K562 (cell line): ENCODE results near the gene CAAP1. TPM values are rescaled to one million over a fixed set of nuclear protein-coding genes. Genes with fewer than 3 reads are reported as not detected.

Experiments
- ATAC-seq: fragments of 200-7000 bp; cut with Tn5 transposase; 3 replicates; pipeline ENCODE4 v1.9.1; 2020; ENCODE audit warnings: moderate library complexity
- BruUV-seq: library from RNA; stranded (reverse); fragments of 400-500 nt; replicated peaks from 2 replicates; lab custom pipeline; 2021; lab: Mats Ljungman, UMichigan
- CTCF ChIA-PET: fragments of 300-600 bp; formaldehyde crosslinking; extraction: SDS; loops from one replicate; lab custom pipeline; 2021; ENCODE audit warnings: low intra/inter-chr PET ratio; lab: Yijun Ruan, JAX
- POLR2A ChIA-PET: fragments of 300-600, 350-650 bp; sonication (Branson Sonifier 250); formaldehyde crosslinking; extraction: SDS; loops from one replicate; lab custom pipeline; 2021; ENCODE audit warnings: antibody characterized with exemption, inconsistent platforms; lab: Yijun Ruan, JAX
- DNase-seq, 4 experiments: peaks; one replicate each; pipeline versions ENCODE4 v3.0.0 to v3.0.0-alpha.2; 2011 to 2018; ENCODE audit warnings: low spot score in 3 of 4, mixed read lengths in 3 of 4; ENCODE audit errors: extremely low read depth in 1 of 4
- FAIRE-seq: peaks from 2 replicates; lab custom pipeline; 2011; peaks lifted over from hg19 to GRCh38; lab: Jason Lieb, UNC
- H2AFZ ChIP-seq: 2 replicates; pipeline ENCODE4 v1.6.0; 2011; ENCODE audit warnings: low read depth, low read length, control low read depth, inconsistent platforms
- H3K27ac ChIP-seq: fragments of 200-600 bp; 3 replicates; pipeline ENCODE4 v1.8.0; 2011; ENCODE audit warnings: low read depth, mild to moderate bottlenecking, control low read depth, inconsistent platforms, low read length, moderate library complexity, mixed read lengths; ENCODE audit errors: extremely low read depth
- H3K27me3 ChIP-seq, 2 experiments: fragments of 300-600 bp in 1 of 2; 2 replicates in 1 of 2; 3 replicates in 1 of 2; pipeline versions ENCODE4 v1.6.0 to v1.8.0; 2011; ENCODE audit warnings: inconsistent platforms in 2 of 2, low read length in 2 of 2, mild to moderate bottlenecking in 1 of 2, mixed read lengths in 1 of 2, moderate library complexity in 1 of 2; ENCODE audit not compliant: control insufficient read depth in 2 of 2, insufficient read depth in 2 of 2
- H3K36me3 ChIP-seq: fragments of 300-600 bp; 3 replicates; pipeline ENCODE4 v1.8.0; 2011; ENCODE audit warnings: mild to moderate bottlenecking, low read length, inconsistent platforms; ENCODE audit not compliant: control insufficient read depth, insufficient read depth
- H3K4me1 ChIP-seq, 2 experiments: fragments of 200-600 bp in 1 of 2; replicated peaks in 1 of 2; 2 replicates in 1 of 2; 3 replicates in 1 of 2; pipeline versions ENCODE4 v1.5.1 to v1.8.0; 2011; ENCODE audit warnings: inconsistent platforms in 2 of 2, low read length in 2 of 2, mild to moderate bottlenecking in 1 of 2, mixed read lengths in 1 of 2, moderate library complexity in 1 of 2; ENCODE audit not compliant: control insufficient read depth in 2 of 2, insufficient read depth in 2 of 2
- H3K4me2 ChIP-seq: 2 replicates; pipeline ENCODE4 v1.6.1; 2011; ENCODE audit warnings: low read length, control low read depth, inconsistent platforms, mixed read lengths; ENCODE audit not compliant: insufficient read depth
- H3K4me3 ChIP-seq: fragments of 200-600 bp; sonication (generic), shearing (Covaris generic); 2 replicates; pipeline ENCODE4 v1.5.1; 2016; ENCODE audit warnings: control low read depth, inconsistent platforms
- H3K79me2 ChIP-seq: fragments of 200-600 bp; 3 replicates; pipeline ENCODE4 v1.8.0; 2011; ENCODE audit warnings: low read length, inconsistent platforms; ENCODE audit not compliant: control insufficient read depth, insufficient read depth
- H3K9ac ChIP-seq, 2 experiments: 2 replicates each; pipeline versions ENCODE4 v1.6.0 to v1.6.1; 2011; ENCODE audit warnings: low read depth in 2 of 2, low read length in 2 of 2, control low read depth in 1 of 2, inconsistent platforms in 1 of 2, mild to moderate bottlenecking in 1 of 2, mixed read lengths in 1 of 2; ENCODE audit not compliant: insufficient read depth in 1 of 2
- H3K9me1 ChIP-seq: one replicate; pipeline ENCODE4 v1.6.0; 2011; ENCODE audit warnings: inconsistent platforms, mild to moderate bottlenecking, low read length, moderate library complexity; ENCODE audit not compliant: control insufficient read depth, insufficient read depth
- H3K9me3 ChIP-seq: replicated peaks from 2 replicates; pipeline ENCODE4 v1.5.1; 2011; ENCODE audit warnings: low read depth, low read length, inconsistent platforms; ENCODE audit not compliant: control insufficient read depth, insufficient read depth
- H4K20me1 ChIP-seq: replicated peaks from 2 replicates; pipeline ENCODE4 v1.6.1; 2011; ENCODE audit warnings: low read length, inconsistent platforms, mixed read lengths; ENCODE audit not compliant: control insufficient read depth, insufficient read depth
- CBFA2T2 ChIP-seq: fragments of 450-650 bp; conservative IDR thresholded peaks from 2 replicates; pipeline ENCODE4 v1.6.1; 2017; ENCODE audit warnings: mild to moderate bottlenecking
- NFIC ChIP-seq: fragments of 450-650 bp; IDR thresholded peaks from 2 replicates; pipeline ENCODE4 v1.6.1; 2017; ENCODE audit warnings: mild to moderate bottlenecking, inconsistent platforms
- NFRKB ChIP-seq: fragments of 450-650 bp; IDR thresholded peaks from 2 replicates; pipeline ENCODE4 v1.6.1; 2016; ENCODE audit warnings: low read depth
- SMAD4 ChIP-seq: fragments of 250-450 bp; sonication (Bioruptor Pico); conservative IDR thresholded peaks from 2 replicates; pipeline ENCODE4 v1.8.0; 2021; ENCODE audit warnings: inconsistent platforms, mild to moderate bottlenecking, moderate library complexity
- ZNF507 ChIP-seq: conservative IDR thresholded peaks from 2 replicates; pipeline ENCODE4 v1.6.1; 2017; ENCODE audit warnings: missing genetic modification characterization, missing compliant biosample characterization
- WGBS: fragments of 100-300 bp; shearing (Covaris generic); methylation state at CpG from one replicate; pipeline ENCODE4 v1.1.6; 2016; ENCODE audit warnings: low coverage, mixed read lengths; ENCODE audit not compliant: insufficient coverage; ENCODE audit errors: missing lambda C conversion rate; 5-methylcytosine and 5-hydroxymethylcytosine counted together
- in situ Hi-C: fragments of 300-500 bp; cut with MboI; formaldehyde crosslinking; loops from 4 replicates; pipeline ENCODE4 v1.15.0; 2018; ENCODE audit warnings: inconsistent platforms, mixed read lengths
- intact Hi-C: fragments of 100-400 bp; cut with micrococcal nuclease; formaldehyde crosslinking; loops from 2 replicates; pipeline ENCODE4 v1.14.2; 2022
- polyA plus RNA-seq, 8 experiments: library from polyadenylated mRNA; depleted of rRNA in 4 of 8; stranded (reverse) in 5 of 8; unstranded in 3 of 8; fragments of >200 nt; fragmentation: Nextera tagmentation in 2 of 8; fragmentation: Illumina TruSeq in 1 of 8; extraction: Ambion mirVana in 2 of 8; extraction: Trizol in 1 of 8; gene quantifications; 2 replicates each; pipeline versions ENCODE4 v1.2.1 to v1.2.3, GENCODE V29; 2011 to 2014; ENCODE audit warnings: inconsistent platforms in 1 of 8, missing spikeins in 1 of 8
- total RNA-seq, 7 experiments: library from RNA; depleted of rRNA in 6 of 7; stranded (reverse); fragments of >200 nt in 6 of 7; fragmentation: Illumina TruSeq in 2 of 7; extraction: Trizol in 2 of 7; gene quantifications; 2 replicates each; pipeline versions ENCODE4 v1.2.1 to v1.2.3, GENCODE V29; 2011 to 2021; ENCODE audit warnings: low replicate concordance in 1 of 7
- TF ChIP-seq, protein P1 (sequence below): fragments of 450-650 bp; IDR thresholded peaks from 2 replicates; pipeline ENCODE4 v1.6.1; 2016; ENCODE audit warnings: missing biosample characterization, missing genetic modification characterization

Gene CAAP1
- total and polyA plus RNA-seq, 9 of the 15 experiments (the other 6 are each of a cell fraction or from before 2014, with no cell fraction given) = 8.9 to 17.4 (median 15.3) TPM

DNA sequence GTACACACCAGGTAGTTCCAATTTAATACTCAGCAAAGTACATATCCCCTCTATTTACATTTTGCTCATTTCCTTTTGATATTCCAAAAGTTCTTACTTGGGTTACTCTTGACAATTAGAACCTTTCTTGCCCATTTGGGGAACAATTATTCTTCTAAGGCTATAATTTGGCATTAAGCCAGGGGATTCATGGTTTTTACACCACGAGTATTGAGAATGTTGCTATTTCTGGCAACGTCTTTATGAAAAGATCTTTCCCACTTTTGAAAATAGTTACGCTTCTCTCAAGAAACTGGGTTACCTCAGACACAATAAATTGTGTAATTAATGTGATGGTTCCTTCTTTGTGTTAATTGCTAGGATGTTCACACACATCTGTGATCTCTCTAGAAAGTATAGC is 11.5 kb upstream of the CAAP1 start:
- Histone ChIP-seq H3K4me2 (no peak overlapping the region), H3K27me3 (no peaks in the 10 kb centered on the region), H3K9ac (no peak overlapping the region), H3K9me1 (no peaks in the 10 kb centered on the region), H3K4me3 (no peak overlapping the region), H3K79me2 (no peaks in the 10 kb centered on the region), H2AFZ (no peak overlapping the region), H4K20me1 (no peaks in the 10 kb centered on the region), H3K27ac (no peak overlapping the region), H3K36me3 (peaks cover 11% of the 10 kb centered on the region; the same call in 1 of the 3 replicates), H3K9me3 (no peaks in the 10 kb centered on the region), H3K4me1 (no peaks in the 10 kb centered on the region)
- DNase-seq (no peak), ATAC-seq (no peak), FAIRE-seq (no peak)
- POLR2A ChIA-PET = no interaction called here
- intact Hi-C loops (no loop called here), in situ Hi-C loops (no loop called here)
- BruUV-seq = no TSS peak
- TF ChIP-seq, protein P1, sequence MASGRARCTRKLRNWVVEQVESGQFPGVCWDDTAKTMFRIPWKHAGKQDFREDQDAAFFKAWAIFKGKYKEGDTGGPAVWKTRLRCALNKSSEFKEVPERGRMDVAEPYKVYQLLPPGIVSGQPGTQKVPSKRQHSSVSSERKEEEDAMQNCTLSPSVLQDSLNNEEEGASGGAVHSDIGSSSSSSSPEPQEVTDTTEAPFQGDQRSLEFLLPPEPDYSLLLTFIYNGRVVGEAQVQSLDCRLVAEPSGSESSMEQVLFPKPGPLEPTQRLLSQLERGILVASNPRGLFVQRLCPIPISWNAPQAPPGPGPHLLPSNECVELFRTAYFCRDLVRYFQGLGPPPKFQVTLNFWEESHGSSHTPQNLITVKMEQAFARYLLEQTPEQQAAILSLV = no peak
- TF ChIP-seq ZNF507 (tag) (no peak), NFIC (peak; percentile 71), SMAD4 (no peak)
- WGBS = 17% methylated on average over 1 of the region's 3 CpGs
- CTCF ChIA-PET = no interaction called here

DNA sequence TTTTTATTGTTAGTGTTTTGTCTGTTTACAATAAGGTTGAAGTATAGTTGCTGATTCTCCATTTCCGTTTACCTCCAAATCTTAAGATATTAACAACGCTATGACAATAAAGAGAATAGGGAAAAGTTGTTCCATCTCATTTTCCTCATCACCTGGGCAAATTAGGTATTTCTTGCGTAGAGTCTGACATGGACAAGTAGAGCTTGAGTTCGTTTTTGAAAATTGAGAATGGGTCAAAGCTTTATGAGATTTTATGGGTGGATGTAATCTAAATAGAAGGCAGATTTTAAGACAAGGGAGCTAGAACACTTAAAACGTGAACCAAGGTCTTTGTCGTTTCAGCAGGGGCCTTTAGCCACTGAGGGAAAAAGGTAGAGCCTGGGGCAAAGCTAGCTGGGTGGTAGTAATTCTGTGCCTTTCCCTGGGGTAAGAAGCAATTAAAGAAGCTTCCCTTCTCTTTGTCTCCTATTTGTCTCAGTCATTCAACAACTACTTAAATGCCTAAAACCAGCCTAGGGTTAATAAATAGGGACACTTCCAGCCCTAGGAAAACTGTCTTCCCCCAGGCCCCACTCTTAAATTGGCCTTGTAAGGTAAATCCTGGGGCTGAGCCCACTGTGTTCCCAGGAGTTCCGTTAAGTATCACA is 551 bp upstream of the CAAP1 start:
- in situ Hi-C loops (no loop called here), intact Hi-C loops (loop anchor here (10.0 kb wide), 1 partner anchor 62 kb away; the partner anchor contains the start of gene IFT74)
- Histone ChIP-seq H3K4me2 (peak overlapping the region; percentile 76), H3K4me3 (peak overlapping the region; percentile 83), H4K20me1 (no peaks in the 10 kb centered on the region), H3K9me3 (no peaks in the 10 kb centered on the region), H2AFZ (peak overlapping the region; percentile 45; the same call in 1 of the 2 replicates), H3K4me1 (no peaks in the 10 kb centered on the region; a peak in 1 of 5 replicates), H3K9me1 (no peaks in the 10 kb centered on the region), H3K36me3 (no peaks in the 10 kb centered on the region), H3K27ac (peak overlapping the region; percentile 92), H3K79me2 (peaks cover 44% of the 10 kb centered on the region), H3K9ac (peak overlapping the region; percentile 86 to 94), H3K27me3 (no peaks in the 10 kb centered on the region)
- CTCF ChIA-PET = no interaction called here
- POLR2A ChIA-PET = no interaction called here
- DNase-seq = no peak
- no peak for ATAC-seq
- TF ChIP-seq CBFA2T2 = no peak
- TF ChIP-seq NFRKB = 0 out of 2 replicates have a peak, but pooled peaks have one; percentile 8
- TSS peak; percentile 98 for BruUV-seq
- 0% methylated on average over 6 of the region's 7 CpGs for WGBS
- no peak for FAIRE-seq
